Lower leg skin (tissue), 3 donors: ENCODE measurements around the gene MRPL41.
"Not testable (repeated sequence)": the region's sequence is repeated elsewhere in the genome, so short reads cannot be mapped to it uniquely, and the experiment has no call there.

Source experiments
- CTCF ChIP-seq, 3 donors: fragments of 450-650 bp; IDR thresholded peaks; one replicate each; pipeline ENCODE4 v1.5.1; 2016; ENCODE audit warnings: antibody characterized with exemption in 3 of 3, mild to moderate bottlenecking in 3 of 3, moderate library complexity in 2 of 3
- POLR2A ChIP-seq, 2 donors: fragments of 450-650 bp; IDR thresholded peaks; one replicate each; pipeline ENCODE4 v1.6.1; 2016 to 2017; ENCODE audit warnings: antibody characterized with exemption in 2 of 2, mild to moderate bottlenecking in 1 of 2, moderate library complexity in 1 of 2

- not testable (repeated sequence) for TF ChIP-seq POLR2A, CTCF (IDR thresholded peaks at IDR 0.05)
Measured at GRCh38 chr9:137513801-137514570, 37.7 kb upstream of the MRPL41 start.
